DND-41 (cell line): Measurements from ENCODE around the gene RAD18.

ENCODE experiments used
- ATAC-seq: fragments of 200-7000 bp; cut with Tn5 transposase; 3 replicates; pipeline ENCODE4 v1.9.1; 2021; ENCODE audit warnings: low read depth; ENCODE audit not compliant: insufficient read depth
- DNase-seq: peaks from one replicate; pipeline ENCODE4 v3.0.0-alpha.2; 2020
- H2AFZ ChIP-seq: 2 replicates; pipeline ENCODE4 v1.6.0; 2012; ENCODE audit warnings: low read depth, low read length
- H3K27ac ChIP-seq: 2 replicates; pipeline ENCODE4 v1.5.1; 2012; ENCODE audit warnings: low read length, inconsistent platforms
- H3K27me3 ChIP-seq: fragments of 200-600 bp; sonication (generic); 2 replicates; pipeline ENCODE4 v1.6.0; 2012; ENCODE audit warnings: low read length, mild to moderate bottlenecking, inconsistent platforms; ENCODE audit not compliant: insufficient read depth, poor library complexity
- H3K36me3 ChIP-seq: 2 replicates; pipeline ENCODE4 v1.5.1; 2012; ENCODE audit warnings: low read length, inconsistent platforms; ENCODE audit not compliant: insufficient read depth
- H3K4me1 ChIP-seq: 2 replicates; pipeline ENCODE4 v1.5.1; 2012; ENCODE audit warnings: mild to moderate bottlenecking, low read length; ENCODE audit not compliant: insufficient read depth
- H3K4me2 ChIP-seq: 2 replicates; pipeline ENCODE4 v1.6.0; 2012; ENCODE audit warnings: mild to moderate bottlenecking, moderate library complexity, low read length, inconsistent platforms; ENCODE audit not compliant: insufficient read depth
- H3K4me3 ChIP-seq, 2 experiments: fragments of 200-600 bp in 1 of 2; shearing (Covaris generic) in 1 of 2; 2 replicates each; pipeline ENCODE4 v1.5.1; 2012 to 2016; ENCODE audit warnings: inconsistent platforms in 2 of 2, low read length in 2 of 2, mild to moderate bottlenecking in 2 of 2, low read depth in 1 of 2, moderate library complexity in 1 of 2
- H3K79me2 ChIP-seq: 2 replicates; pipeline ENCODE4 v1.6.0; 2012; ENCODE audit warnings: low read length, inconsistent platforms; ENCODE audit not compliant: insufficient read depth
- H3K9ac ChIP-seq: 2 replicates; pipeline ENCODE4 v1.6.0; 2012; ENCODE audit warnings: low read depth, mild to moderate bottlenecking, inconsistent platforms, low read length, moderate library complexity
- H3K9me3 ChIP-seq: 2 replicates; pipeline ENCODE4 v1.5.1; 2012; ENCODE audit warnings: low read length, moderate library complexity, mild to moderate bottlenecking, inconsistent platforms; ENCODE audit not compliant: insufficient read depth, severe bottlenecking
- H4K20me1 ChIP-seq: 2 replicates; pipeline ENCODE4 v1.6.0; 2012; ENCODE audit warnings: low read length; ENCODE audit not compliant: insufficient read depth
- CTCF ChIP-seq: IDR thresholded peaks from 2 replicates; pipeline ENCODE4 v1.5.1; 2012; ENCODE audit warnings: borderline replicate concordance, low read length, moderate library complexity, mild to moderate bottlenecking; ENCODE audit not compliant: poor library complexity, severe bottlenecking; ENCODE audit errors: extremely low read depth
- EZH2 ChIP-seq: IDR thresholded peaks from 3 replicates; pipeline ENCODE4 v1.6.1; 2012; ENCODE audit warnings: borderline replicate concordance, low read depth, mild to moderate bottlenecking, moderate library complexity, low read length, inconsistent platforms; ENCODE audit not compliant: severe bottlenecking

The RAD18 gene

GRCh38 chr3:8983026-8983425 is 19.8 kb upstream of the RAD18 start:
- Histone ChIP-seq H2AFZ (no peak overlapping the region), H3K4me2 (no peak overlapping the region), H3K9ac (no peak overlapping the region), H4K20me1 (no peaks in the 10 kb centered on the region), H3K9me3 (no peaks in the 10 kb centered on the region), H3K79me2 (no peaks in the 10 kb centered on the region), H3K27ac (no peak overlapping the region), H3K4me3 (no peak overlapping the region), H3K27me3 (peaks cover 12% of the 10 kb centered on the region), H3K4me1 (no peaks in the 10 kb centered on the region), H3K36me3 (no peaks in the 10 kb centered on the region)
- no peak for DNase-seq
- no peak for ATAC-seq
- TF ChIP-seq CTCF (no peak), EZH2 (no peak)

GRCh38 chr3:8982509-8982908 is 19.2 kb upstream of the RAD18 start:
- H3K79me2 ChIP-seq, result no peaks in the 10 kb centered on the region
- no peaks in the 10 kb centered on the region for H4K20me1 ChIP-seq
- H3K9ac ChIP-seq, result no peak overlapping the region
- no peaks in the 10 kb centered on the region for H3K36me3 ChIP-seq
- TF ChIP-seq CTCF (no peak), EZH2 (no peak)
- no peak overlapping the region for H3K4me2 ChIP-seq
- no peaks in the 10 kb centered on the region for H3K9me3 ChIP-seq
- DNase-seq (no peak), ATAC-seq (no peak)
- no peak overlapping the region for H3K4me3 ChIP-seq
- H2AFZ ChIP-seq, result no peak overlapping the region
- H3K4me1 ChIP-seq, result no peaks in the 10 kb centered on the region
- H3K27ac ChIP-seq, result no peak overlapping the region
- H3K27me3 ChIP-seq, result peaks cover 17% of the 10 kb centered on the region

- ATAC-seq (no peak), DNase-seq (no peak)
- Histone ChIP-seq H3K27me3 (peaks cover 17% of the 10 kb centered on the region), H3K27ac (no peak overlapping the region), H3K4me2 (no peak overlapping the region), H3K36me3 (no peaks in the 10 kb centered on the region), H2AFZ (no peak overlapping the region), H3K4me1 (no peaks in the 10 kb centered on the region), H3K79me2 (no peaks in the 10 kb centered on the region), H3K4me3 (no peak overlapping the region), H3K9me3 (no peaks in the 10 kb centered on the region), H4K20me1 (no peaks in the 10 kb centered on the region), H3K9ac (no peak overlapping the region)
- TF ChIP-seq EZH2 (no peak), CTCF (no peak)
These were observed 18.4 kb upstream of the RAD18 start for GRCh38 chr3:8981700-8982099.

GRCh38 chr3:8981296-8981695 is 18.0 kb upstream of the RAD18 start:
- Histone ChIP-seq H2AFZ (no peak overlapping the region), H3K27me3 (peaks cover 17% of the 10 kb centered on the region), H3K4me2 (no peak overlapping the region), H3K79me2 (no peaks in the 10 kb centered on the region), H3K27ac (no peak overlapping the region), H3K4me1 (no peaks in the 10 kb centered on the region), H3K9me3 (no peaks in the 10 kb centered on the region), H3K36me3 (no peaks in the 10 kb centered on the region), H3K9ac (no peak overlapping the region), H3K4me3 (no peak overlapping the region), H4K20me1 (no peaks in the 10 kb centered on the region)
- no peak for DNase-seq
- TF ChIP-seq CTCF (no peak), EZH2 (no peak)
- ATAC-seq, result no peak
